Measurements from ENCODE around the gene PROK2. TPM values are rescaled to one million over a fixed set of nuclear protein-coding genes. Genes with fewer than 3 reads are reported as not detected.

Gene PROK2
- total RNA-seq, 1 donor from 2014 or later, result not detected

GRCh38 chr3:71723452-71724170 lies 61.3 kb downstream of the PROK2 start:
- no peak overlapping the region for H3K4me2 ChIP-seq (ENCODE audit: low read length)
- H3K27ac ChIP-seq (ENCODE audit: low read depth, low read length), result no peak overlapping the region
- no peak for TF ChIP-seq CTCF (IDR thresholded peaks at IDR 0.05; ENCODE audit: insufficient read depth, low read depth, low read length)
- TF ChIP-seq EZH2 (IDR thresholded peaks at IDR 0.05; ENCODE audit: insufficient read depth, low read length), result no peak
- H3K4me1 ChIP-seq (ENCODE audit: insufficient read depth, low read length), result peaks cover 3% of the 10 kb centered on the region
- no peaks in the 10 kb centered on the region for H3K4me1 Mint-ChIP-seq (ENCODE audit: low read depth, unreplicated experiment)
- FAIRE-seq (no peak), DNase-seq (ENCODE audit: low read depth) (no peak)
- no peak overlapping the region for H3K9ac ChIP-seq (ENCODE audit: low read length)
- no peaks in the 10 kb centered on the region for H3K36me3 ChIP-seq (ENCODE audit: insufficient read depth, low read length)
- no peak overlapping the region for H3K4me3 ChIP-seq (ENCODE audit: insufficient read depth, low read depth, low read length)
- peaks cover 23% of the 10 kb centered on the region for H3K27me3 ChIP-seq (ENCODE audit: insufficient read depth, low read length)
- no peak overlapping the region for H2AFZ ChIP-seq (ENCODE audit: low read depth, low read length)
- peak overlapping the region; percentile 84 for H3K4me3 Mint-ChIP-seq (ENCODE audit: unreplicated experiment)
- H3K27me3 Mint-ChIP-seq (ENCODE audit: low read depth, unreplicated experiment), result peaks cover 54% of the 10 kb centered on the region
- H3K27ac Mint-ChIP-seq (ENCODE audit: unreplicated experiment), result no peak overlapping the region
- H3K9me3 Mint-ChIP-seq (ENCODE audit: unreplicated experiment), result no peaks in the 10 kb centered on the region
- no peaks in the 10 kb centered on the region for H3K36me3 Mint-ChIP-seq (ENCODE audit: low read depth, unreplicated experiment)
- no peaks in the 10 kb centered on the region for H4K20me1 ChIP-seq (ENCODE audit: insufficient read depth, low read length)
- H3K9me3 ChIP-seq (ENCODE audit: insufficient read depth, low read depth, low read length), result no peaks in the 10 kb centered on the region
- H3K79me2 ChIP-seq (ENCODE audit: insufficient read depth, low read length), result no peaks in the 10 kb centered on the region

- Histone ChIP-seq H2AFZ (ENCODE audit: low read depth, low read length) (no peak overlapping the region), H3K4me2 (ENCODE audit: low read length) (no peak overlapping the region), H3K4me3 (ENCODE audit: insufficient read depth, low read depth, low read length) (no peak overlapping the region), H3K79me2 (ENCODE audit: insufficient read depth, low read length) (no peaks in the 10 kb centered on the region), H3K9ac (ENCODE audit: low read length) (no peak overlapping the region), H3K36me3 (ENCODE audit: insufficient read depth, low read length) (no peaks in the 10 kb centered on the region), H4K20me1 (ENCODE audit: insufficient read depth, low read length) (no peaks in the 10 kb centered on the region), H3K27ac (ENCODE audit: low read depth, low read length) (no peak overlapping the region), H3K27me3 (ENCODE audit: insufficient read depth, low read length) (peaks cover 21% of the 10 kb centered on the region), H3K9me3 (ENCODE audit: insufficient read depth, low read depth, low read length) (no peaks in the 10 kb centered on the region), H3K4me1 (ENCODE audit: insufficient read depth, low read length) (peaks cover 3% of the 10 kb centered on the region)
- Mint-ChIP-seq H3K4me1 (ENCODE audit: low read depth, unreplicated experiment) (no peaks in the 10 kb centered on the region), H3K36me3 (ENCODE audit: low read depth, unreplicated experiment) (no peaks in the 10 kb centered on the region), H3K27ac (ENCODE audit: unreplicated experiment) (no peak overlapping the region), H3K27me3 (ENCODE audit: low read depth, unreplicated experiment) (peaks cover 52% of the 10 kb centered on the region), H3K9me3 (ENCODE audit: unreplicated experiment) (no peaks in the 10 kb centered on the region), H3K4me3 (ENCODE audit: unreplicated experiment) (no peak overlapping the region)
- TF ChIP-seq EZH2 (IDR thresholded peaks at IDR 0.05; ENCODE audit: insufficient read depth, low read length) (no peak), CTCF (IDR thresholded peaks at IDR 0.05; ENCODE audit: insufficient read depth, low read depth, low read length) (no peak)
- DNase-seq (ENCODE audit: low read depth) (no peak), FAIRE-seq (no peak)
Observed at GRCh38 chr3:71722693-71723092, 62.3 kb downstream of the PROK2 start.

Other genes with a start within 250 kb of the PROK2 start
- gene FOXP1, start 201.4 kb downstream of the PROK2 start, total RNA-seq, result 107 and 124 TPM in 2 replicates
- 3.5 and 4.2 TPM in 2 replicates for gene EIF4E3, start 59.7 kb downstream of the PROK2 start, total RNA-seq
- 2.0 and 2.9 TPM in 2 replicates for gene GPR27, start 31.3 kb downstream of the PROK2 start, total RNA-seq

Data from astrocyte (in vitro differentiated cells and primary cell).